HG03159 (cell line): ENCODE results near the gene IFI44.

Experiments used
- ATAC-seq: cut with Tn5 transposase; IDR thresholded peaks from one replicate; pipeline ENCODE4 v1.9.1; 2021; ENCODE audit warnings: mild to moderate bottlenecking, moderate library complexity; ENCODE audit not compliant: unreplicated experiment

IFI44 gene, protein sequence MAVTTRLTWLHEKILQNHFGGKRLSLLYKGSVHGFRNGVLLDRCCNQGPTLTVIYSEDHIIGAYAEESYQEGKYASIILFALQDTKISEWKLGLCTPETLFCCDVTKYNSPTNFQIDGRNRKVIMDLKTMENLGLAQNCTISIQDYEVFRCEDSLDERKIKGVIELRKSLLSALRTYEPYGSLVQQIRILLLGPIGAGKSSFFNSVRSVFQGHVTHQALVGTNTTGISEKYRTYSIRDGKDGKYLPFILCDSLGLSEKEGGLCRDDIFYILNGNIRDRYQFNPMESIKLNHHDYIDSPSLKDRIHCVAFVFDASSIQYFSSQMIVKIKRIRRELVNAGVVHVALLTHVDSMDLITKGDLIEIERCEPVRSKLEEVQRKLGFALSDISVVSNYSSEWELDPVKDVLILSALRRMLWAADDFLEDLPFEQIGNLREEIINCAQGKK

DNA sequence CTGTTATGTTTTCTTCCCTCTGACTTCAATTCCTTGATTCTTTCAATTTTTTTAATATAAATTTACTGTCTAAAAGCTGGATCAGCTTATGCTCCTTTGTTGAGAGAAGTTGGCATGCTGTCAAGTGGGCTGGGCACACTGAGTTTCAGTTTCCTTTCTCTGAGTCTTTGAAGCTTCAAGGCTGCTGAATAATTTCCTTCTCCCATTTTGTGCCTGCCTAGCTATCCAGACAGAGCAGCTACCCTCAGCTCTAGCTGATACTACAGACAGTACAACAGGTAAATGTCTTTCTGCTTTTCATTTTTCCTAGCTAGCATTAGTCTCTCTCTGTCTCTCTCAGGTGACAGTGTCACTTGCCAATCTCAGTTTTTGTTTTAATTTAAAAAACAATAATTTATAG lies at the start of gene IFI44:
Gene IFI44, plus strand, starts transcription at position 204 of the 400 bp plus-strand sequence. CDS start 365 bp downstream, outside the sequence.
- ATAC-seq = peak; percentile 84

DNA sequence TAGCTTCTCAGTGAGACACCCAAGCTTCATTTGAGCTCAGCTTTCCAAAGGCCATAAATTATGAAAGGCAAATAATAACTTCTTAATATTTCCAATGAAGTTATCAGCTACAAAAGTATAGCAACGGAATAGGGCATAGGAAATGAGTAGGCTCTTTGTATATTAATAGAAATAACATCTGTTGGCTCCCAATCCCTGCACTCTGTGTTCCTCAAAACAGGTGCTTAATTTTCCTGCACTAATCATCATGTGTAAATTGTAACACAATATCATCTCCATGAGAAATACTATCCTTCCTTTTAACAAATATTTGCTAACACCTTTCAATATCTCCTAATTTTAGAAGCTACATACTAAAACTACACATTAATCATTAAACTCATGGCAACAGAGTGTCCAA lies 48.6 kb upstream of the IFI44 start:
- no peak for ATAC-seq

DNA sequence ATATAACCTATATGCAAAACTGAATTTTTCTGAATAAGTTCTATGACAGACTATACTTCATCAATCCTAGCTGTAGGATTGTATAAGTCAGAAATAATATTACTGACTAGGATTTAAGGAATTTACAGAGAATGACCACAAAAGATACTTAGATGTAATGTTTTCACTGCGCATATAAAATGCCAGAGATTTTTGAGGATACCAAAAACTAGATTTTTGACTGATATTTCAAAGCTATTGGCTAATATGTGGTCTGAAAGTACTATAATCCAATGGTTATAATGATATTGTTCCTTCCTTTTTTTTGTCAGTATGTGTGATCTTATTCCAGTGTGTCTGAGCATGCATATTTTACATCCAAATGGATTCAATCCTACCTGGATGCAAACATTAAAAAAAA lies 46.4 kb upstream of the IFI44 start:
- ATAC-seq = no peak

DNA sequence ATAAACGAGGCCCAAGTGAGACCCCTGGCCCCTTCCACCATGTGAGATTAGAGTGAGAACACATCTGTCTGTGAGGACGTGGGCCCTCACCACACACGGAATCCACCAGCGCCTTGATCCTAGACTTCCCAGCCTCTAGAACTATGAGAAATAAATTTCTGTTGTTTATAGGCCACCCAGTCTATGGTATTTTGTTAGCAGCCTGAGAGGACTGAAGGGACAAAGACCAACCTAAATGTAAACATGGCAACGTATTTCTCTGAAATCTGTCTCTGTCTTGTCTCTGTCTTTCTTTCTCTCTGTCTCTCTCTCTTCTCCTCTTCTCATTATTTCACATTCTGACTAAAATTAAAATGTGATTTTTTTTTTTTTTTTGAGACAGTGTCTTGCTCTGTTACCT lies 45.0 kb upstream of the IFI44 start:
- ATAC-seq = no peak

DNA sequence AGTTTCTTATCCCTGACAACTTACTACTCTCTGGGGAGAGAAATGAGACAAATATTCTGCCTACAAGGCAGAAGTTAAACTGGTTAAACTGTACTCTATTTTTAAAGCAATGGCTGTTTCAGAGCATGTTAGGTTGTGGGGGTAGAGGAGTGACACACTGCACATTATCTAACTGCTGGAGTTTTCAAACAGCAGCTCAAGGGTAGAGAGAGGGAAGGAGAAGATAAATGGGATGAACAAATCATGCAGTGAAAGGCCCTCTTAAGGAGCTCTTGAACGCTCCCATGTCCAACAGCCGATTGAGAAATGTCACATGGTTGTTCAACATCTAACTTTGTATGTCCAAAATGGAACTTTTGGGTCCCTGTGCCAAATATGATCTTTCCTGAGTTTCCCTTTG lies 43.4 kb upstream of the IFI44 start:
- no peak for ATAC-seq

DNA sequence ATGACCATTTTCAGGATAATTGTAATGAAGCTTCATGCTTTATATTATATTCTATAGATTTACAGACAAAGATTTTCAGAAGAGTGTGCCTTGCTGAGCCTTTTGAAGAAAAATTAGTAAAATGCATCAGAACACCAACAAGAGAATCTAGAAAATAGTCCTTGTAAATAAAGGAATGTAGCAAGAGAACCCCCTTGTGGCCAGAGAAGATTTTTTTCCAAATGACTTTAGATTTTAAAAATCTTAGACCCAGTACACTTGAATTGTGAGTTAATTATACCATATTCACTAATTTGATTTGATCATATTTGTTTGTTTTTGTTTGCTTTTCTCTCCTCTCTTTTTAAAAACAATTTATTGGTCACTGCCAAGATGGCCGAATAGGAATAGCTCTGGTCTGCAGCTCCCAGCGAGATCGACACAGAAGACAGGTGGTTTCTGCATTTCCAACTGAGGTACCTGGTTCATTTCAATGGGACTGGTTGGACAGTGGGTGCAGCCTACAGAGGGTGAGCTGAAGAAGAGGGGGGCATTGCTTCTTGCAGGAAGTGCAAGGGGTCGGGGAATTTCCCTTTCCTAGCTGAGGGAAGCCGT lies 42.2 kb upstream of the IFI44 start:
- no peak for ATAC-seq

DNA sequence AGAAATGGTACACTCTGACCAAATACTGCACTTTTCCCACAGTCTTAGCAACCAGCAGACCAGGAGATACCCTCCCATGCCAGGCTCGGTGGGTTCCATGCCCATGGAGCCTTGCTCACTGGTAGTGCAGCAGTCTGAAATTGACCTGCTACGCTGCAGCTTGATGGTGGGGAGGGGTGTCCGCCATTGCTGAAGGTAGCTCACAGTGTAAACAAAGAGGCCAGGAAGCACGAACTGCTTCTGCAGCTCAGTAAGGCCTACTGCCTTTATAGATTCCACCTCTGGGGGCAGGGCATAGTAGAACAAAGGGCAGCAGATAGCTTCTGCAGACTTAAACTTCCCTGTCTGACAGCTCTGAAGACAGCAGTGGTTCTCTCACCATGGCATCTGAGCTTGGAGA lies 41.7 kb upstream of the IFI44 start:
- ATAC-seq = no peak

DNA sequence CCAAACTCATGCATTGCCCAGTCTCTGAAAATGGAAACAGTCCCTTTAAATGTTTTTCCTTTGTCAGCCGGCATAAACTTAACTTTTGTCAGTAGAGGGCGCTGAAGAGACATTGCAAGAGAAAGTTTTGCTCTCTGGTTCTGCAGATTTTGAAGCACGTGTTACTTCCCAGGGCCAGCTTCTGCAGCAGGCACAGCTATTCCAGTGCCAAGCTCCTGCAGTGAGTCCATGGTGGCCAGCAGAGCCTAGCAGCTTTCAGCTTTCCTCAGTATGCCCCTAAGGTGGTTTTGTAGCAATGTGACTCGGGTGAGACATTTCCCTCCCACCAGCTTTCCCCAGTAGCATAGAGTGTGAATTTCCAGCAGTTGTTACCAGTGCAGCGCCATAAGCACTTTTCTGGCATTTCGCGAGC lies 32.0 kb upstream of the IFI44 start:
- ATAC-seq = peak; percentile 44

DNA sequence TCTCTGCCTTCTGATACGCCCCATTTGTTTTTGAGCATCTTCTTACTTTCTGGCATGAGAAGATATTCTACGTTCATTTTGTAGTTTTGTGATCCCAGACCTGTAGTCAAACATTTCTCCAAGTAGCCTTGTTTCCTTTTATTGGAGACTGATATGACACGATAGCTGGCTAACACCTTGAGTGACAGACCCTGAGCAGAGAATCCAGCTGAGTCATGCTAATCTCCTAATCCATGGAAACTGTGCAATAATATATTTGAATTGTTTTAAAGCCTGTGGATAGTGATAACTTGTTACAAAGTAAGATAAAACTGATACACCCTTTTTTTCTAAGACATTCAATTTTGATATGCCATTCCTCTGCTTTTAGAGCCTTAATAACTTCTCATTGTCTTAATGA lies 30.6 kb upstream of the IFI44 start:
- ATAC-seq = no peak

DNA sequence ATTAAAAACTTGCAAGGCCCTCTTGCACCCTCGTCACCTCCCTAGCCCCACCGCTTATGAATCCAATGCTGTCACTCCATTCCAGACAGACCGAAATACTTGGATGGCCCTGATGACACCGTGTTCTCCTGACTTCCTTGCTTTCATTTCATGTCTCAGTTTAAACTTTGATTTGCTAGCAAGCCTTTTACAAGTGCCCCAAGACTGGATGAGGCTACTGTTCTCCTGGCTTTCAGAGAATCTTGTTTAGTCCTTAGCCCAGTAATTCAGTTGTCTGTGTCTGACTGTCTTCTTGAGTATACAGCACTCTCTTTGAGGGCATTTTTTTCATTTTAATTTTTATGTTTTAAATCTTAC lies 30.2 kb upstream of the IFI44 start:
- ATAC-seq = no peak

DNA sequence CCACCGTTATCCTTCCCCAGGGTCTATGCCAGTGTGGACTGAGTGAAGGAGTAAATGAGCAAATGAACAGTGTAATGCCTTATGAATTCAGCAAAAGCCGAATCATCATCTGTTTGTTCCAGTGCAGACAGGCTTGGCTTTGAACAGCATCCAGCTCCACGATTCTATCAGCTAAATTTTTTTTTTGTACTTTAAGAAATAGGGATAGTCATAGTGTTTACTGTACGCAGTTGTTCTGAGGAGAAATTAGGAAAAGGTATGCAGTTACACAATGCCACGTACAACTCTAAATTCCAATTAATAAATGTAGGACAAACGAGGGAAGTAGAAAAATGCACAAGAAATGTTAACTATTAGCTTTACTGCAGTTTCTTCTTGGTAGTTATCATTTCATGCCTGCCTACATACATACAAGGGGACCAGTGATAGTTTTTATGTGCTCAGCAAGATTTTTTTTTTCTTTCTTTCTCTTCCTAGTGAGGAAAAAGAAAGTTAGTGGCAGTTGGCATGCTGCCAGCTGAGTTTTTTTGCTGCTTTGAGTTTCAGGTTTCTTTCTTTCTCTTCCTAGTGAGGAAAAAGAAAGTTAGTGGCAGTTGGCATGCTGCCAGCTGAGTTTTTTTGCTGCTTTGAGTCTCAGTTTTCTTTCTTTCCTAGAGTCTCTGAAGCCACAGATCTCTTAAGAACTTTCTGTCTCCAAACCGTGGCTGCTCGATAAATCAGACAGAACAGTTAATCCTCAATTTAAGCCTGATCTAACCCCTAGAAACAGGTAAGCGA lies 29.6 kb upstream of the IFI44 start, which contains the start of gene IFI44L:
Gene IFI44L, plus strand, starts transcription at position 646 of the 777 bp plus-strand sequence. CDS start 7,468 bp downstream, outside the sequence.
- peak; percentile 42 for ATAC-seq

DNA sequence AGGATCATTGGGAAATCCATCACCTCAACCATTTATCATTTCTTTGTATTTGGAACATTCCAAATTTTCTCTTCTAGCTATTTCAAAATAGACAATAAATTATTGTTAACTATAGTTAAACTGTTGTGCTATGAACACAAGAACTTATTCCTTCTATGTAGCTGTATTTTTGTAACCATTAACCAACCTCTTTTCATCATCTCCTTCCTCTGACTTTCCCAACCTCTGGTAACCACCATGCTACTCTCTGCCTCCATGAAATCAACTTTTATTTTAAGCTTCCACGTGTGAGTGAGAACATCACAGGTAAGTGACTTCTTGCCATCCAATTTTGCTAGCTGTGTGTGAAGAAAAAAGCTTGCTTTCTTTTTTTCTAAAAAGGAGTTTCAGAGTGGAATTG lies 29.0 kb upstream of the IFI44 start:
- no peak for ATAC-seq

DNA sequence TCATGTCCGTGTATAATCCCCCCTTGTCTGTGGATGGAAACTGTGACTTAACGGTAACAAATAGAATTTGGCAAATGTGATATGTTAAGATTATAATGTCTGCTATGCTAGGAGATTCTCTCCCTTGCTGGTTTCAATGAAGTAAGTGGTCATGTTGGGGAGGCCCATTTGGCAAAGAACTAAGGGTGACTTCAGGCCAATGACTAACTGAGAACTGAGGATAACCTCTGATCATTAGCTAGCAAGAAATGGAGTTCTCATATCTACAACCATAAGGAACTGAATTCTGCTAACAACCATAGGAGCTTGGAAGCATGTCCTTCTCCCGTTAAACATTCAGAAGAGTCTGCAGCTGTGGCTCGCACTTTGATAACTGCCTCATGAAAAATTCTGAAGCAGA lies 27.1 kb upstream of the IFI44 start:
- no peak for ATAC-seq

DNA sequence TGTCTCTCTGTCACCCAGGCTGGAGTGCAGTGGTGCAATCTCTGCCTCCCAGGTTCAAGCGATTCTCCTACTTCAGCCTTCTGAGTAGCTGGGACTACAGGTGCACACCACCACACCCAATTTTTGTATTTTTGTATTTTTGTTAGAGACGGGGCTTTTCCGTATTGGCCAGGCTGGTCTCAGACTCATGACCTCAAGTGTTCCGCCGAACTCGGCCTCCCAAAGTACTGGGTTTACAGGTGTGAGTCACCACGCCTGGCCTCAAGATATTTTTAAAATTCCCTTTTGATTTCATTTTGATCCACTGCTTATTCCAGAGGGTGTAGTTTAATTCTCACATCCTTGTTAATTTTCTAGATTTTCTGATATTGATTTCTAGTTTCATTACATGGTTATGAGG lies 25.6 kb upstream of the IFI44 start:
- ATAC-seq = no peak

DNA sequence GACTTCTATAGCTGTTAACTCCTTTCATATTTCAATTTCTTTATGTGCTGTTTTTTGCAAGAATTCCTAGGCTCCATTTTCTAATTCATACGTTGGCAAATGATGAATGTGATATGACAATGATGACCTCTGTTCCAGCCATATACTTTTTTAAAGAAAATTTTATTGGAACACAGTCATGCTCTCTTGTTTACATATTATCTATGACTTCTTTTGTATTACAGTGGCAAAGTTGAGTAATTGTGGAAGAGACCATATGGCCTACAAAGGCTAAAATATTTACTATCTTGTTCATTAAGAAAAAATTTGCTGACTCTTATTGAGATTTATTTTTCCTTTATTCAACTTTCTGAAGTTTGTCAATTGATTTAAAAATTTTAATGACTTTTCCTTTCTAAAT lies 22.3 kb upstream of the IFI44 start:
- no peak for ATAC-seq

DNA sequence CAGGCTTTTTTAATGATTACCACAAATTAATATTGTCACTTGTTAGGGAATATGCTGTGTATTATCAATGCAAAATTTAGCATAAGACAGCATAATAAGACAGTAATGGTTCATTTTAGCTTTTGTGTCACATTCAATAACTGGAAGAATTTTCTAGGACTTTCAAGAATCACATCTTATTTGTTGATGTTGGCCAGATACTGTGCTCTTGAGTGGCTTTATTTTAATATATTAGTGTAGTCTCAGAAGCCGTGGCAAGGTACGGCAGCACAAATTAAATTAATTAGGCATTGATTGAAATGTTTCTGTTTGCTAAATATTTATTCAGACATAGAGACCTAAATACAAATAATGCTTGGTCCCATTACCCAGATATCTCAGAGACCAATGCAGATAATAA lies 19.0 kb upstream of the IFI44 start:
- no peak for ATAC-seq

DNA sequence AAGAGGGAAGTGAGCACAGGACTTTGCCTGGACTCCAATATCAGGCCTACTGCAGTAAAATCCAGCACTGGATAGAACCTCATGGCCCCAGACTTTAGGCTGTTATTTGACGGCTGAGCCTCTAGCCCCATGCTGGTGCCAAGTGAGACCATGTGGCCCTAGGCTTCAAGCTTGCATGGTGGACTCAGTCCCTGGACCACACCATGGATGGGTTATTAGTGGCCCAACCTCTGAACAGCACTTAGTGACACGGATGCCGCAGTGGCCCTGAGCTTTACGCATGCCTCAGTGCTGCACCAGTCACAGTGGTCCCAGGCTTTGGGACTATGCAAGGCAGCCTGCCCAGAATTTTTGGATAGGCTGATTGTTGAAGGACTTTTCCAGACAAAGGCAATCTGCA lies 16.4 kb upstream of the IFI44 start:
- no peak for ATAC-seq

DNA sequence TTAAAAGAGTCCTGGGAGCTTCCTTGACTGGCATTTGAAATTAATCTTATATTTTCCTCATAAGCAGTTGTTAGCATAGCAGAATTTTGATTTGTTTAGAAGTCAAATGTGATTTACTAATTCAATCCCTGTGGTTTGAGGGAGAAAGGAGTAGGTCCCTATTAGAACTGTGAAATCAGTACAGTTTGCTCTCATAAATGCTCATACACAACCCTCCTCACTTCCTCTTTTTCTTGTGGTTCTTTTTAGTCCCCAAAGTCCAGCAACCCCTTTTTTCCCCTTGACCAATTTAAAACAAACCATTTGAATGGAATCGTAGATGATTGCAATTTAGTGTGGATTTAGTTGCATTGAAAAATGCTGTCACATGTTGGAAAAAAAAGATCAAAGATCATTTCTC lies 9.2 kb upstream of the IFI44 start:
- ATAC-seq = no peak

DNA sequence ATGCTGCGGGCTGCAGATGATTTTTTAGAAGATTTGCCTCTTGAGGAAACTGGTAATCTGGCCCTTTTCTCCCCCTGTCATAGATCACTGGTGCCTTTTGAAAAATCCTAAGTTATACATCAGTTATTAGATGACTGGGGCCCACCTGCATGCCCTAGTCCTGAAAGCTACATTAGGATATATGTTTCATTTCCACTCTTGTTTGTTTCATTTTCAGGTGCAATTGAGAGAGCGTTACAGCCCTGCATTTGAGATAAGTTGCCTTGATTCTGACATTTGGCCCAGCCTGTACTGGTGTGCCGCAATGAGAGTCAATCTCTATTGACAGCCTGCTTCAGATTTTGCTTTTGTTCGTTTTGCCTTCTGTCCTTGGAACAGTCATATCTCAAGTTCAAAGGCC lies 8.1 kb upstream of the IFI44 start:
- ATAC-seq = no peak

DNA sequence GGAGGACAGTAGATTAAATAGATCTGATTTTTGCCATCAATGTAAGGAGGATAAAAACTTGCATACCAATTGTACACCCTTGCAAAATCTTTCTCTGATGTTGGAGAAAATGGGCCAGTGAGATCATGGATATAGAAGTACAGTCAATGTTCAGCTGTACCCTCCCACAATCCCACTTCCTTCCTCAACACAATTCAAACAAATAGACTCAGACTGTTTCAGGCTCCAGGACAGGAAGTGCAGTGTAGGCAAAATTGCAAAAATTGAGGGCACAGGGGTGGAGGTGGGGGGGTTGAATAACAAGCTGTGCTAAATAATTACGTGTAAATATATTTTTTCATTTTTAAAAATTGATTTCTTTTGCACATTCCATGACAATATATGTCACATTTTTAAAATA lies 3.9 kb upstream of the IFI44 start:
- ATAC-seq = no peak

DNA sequence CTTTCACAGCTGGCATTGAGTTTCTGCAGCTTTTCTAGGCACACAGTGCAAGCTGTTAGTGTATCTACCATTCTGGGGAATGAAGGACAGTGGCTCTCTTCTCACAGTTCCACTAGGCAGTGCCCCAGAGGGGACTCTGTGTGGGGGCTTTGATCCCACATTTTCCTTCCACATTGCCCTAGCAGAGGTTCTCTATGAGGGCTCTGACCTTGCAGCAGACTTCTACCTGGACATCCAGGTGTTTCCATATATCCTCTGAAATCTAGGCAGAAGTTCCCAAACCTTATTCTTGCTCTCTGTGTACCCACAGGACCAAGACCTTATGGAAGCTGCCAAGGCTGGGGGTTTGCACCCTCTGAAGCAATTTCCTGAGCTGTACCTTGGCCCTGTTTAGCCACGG lies 2.4 kb upstream of the IFI44 start:
- no peak for ATAC-seq

DNA sequence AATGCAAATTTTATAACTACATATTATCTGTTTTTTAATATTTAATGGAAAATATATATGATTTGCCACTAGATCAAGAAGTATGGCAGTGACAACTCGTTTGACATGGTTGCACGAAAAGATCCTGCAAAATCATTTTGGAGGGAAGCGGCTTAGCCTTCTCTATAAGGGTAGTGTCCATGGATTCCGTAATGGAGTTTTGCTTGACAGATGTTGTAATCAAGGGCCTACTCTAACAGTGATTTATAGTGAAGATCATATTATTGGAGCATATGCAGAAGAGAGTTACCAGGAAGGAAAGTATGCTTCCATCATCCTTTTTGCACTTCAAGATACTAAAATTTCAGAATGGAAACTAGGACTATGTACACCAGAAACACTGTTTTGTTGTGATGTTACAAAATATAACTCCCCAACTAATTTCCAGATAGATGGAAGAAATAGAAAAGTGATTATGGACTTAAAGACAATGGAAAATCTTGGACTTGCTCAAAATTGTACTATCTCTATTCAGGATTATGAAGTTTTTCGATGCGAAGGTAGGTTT lies 556 bp downstream of the IFI44 start:
- peak; percentile 26 for ATAC-seq
